HG03066 (cell line): ENCODE measurements around the gene CPLX1.
"Not testable (repeated sequence)": the region's sequence is repeated elsewhere in the genome, so short reads cannot be mapped to it uniquely, and the experiment has no call there.

Experiments
- ATAC-seq: cut with Tn5 transposase; IDR thresholded peaks from one replicate; pipeline ENCODE4 v1.9.1; 2021; ENCODE audit warnings: low read depth; ENCODE audit not compliant: unreplicated experiment

The CPLX1 gene

DNA sequence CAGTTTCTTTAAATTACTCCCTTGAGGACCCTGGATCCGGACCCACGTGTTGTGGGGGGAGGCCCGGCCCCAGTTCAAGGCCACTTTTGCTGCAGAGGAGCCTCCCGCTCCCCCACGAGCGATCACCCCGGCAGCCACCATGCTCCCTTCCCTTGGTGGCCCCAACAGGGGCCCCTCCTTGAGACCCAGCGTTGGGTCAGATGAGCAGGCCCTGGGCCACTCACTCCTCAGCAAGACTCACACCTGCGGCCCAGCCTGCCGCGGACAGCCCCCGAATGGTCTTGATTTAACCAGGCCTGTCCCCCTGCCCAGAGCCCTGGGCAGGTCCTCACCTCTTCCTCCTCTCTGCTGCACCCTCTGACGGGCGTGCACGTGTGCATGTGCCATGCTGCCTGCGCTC is 4.3 kb downstream of the CPLX1 start:
- no peak for ATAC-seq

DNA sequence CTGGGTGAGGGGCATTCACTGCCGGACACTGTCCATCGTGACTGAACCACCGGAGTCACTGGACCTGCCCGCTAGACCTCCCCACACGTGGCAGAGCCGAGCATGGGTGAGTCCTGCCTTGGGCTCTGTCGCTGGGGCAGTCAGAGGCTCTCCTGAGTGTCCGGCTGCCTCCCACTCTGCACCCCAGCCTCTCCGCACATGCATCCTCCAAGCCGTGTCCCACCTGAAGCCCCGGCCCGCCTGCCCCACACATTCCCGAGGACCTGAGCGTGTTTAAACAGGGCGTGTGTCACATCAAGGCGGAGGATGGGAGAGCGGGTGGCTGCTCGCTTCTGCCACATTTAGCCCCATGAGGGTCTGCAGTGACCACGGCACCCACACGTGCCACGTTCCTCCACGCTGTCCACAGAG is 4.7 kb downstream of the CPLX1 start:
- no peak for ATAC-seq

DNA sequence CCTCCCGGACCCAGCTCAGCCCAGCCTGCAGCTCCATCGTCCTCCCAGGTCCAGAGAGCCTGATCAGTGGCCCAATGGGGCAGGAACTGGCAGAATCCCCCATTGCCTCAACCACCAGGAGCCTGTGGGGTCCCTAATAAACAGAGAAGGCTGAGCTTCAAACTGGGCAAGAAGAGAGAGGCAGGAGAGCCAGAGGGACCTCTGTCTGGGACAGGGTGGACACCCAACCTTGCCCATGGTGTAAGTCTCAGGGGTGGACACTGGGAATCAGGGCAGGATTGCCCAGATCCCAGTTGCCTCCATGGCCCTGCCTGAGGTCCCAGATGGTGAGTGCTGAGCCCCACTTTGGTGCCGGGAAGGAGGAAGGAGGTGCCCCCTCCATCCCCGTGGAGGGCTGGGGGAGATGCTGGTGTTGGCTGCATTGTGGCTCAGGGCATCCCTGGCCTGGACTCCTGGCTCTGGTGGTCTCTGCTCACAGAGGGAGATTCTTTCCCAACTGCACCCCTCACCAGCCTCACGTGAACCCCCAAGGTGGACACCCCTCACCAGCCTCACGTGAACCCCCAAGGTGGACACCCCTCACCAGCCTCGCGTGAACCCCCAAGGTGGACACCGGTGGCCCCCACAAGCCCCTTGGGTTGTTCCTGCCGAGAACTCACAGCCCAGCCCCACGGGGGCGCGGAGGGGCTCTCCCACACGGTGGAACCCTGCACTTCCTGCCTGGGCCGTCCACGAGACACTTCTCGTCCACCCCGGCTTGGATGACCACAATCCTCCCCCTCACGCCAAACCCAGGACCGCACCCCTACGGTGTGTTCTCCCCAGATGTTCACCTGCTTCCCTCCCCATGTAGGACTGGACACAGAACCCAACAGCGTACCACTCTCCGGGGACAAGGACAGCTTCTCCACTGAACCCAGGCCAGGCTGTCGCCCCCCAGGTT is 5.4 kb downstream of the CPLX1 start:
- no peak for ATAC-seq

DNA sequence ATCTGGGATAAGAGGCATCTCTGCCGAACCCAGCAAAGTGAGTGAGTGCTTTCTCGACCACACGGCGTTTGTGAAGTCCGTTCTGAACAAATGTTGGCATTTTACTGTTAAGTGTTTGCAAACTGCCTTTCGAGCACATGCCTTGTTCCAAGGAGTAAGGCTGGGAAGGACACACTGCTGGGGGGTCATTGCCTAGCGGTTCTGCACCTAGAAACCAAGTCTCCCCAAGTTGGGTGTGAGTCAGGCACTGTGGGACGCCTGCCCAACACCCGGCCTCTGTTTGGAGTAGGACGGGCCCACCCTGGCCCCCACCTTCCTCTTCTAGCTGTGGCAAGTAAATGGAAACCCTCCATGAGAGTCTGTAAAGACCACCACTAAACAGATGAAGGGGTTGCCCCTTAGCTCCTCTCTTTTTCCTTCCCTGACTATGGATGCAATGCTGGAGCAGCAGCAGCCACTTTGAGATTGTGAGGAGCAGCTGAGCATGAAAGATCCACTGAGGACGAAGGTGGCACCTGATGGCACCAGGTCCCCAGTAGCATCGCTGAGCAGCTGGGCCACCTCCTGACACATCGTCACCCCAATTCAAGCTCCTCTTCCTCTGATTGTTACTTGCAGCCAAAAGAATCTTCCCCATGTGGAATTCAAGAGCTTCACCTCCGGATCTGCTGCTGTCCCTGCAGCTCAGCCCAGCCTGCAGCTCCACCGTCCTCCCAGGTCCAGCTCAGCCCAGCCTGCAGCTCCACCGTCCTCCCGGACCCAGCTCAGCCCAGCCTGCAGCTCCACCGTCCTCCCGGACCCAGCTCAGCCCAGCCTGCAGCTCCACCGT is 6.3 kb downstream of the CPLX1 start:
- no peak for ATAC-seq

DNA sequence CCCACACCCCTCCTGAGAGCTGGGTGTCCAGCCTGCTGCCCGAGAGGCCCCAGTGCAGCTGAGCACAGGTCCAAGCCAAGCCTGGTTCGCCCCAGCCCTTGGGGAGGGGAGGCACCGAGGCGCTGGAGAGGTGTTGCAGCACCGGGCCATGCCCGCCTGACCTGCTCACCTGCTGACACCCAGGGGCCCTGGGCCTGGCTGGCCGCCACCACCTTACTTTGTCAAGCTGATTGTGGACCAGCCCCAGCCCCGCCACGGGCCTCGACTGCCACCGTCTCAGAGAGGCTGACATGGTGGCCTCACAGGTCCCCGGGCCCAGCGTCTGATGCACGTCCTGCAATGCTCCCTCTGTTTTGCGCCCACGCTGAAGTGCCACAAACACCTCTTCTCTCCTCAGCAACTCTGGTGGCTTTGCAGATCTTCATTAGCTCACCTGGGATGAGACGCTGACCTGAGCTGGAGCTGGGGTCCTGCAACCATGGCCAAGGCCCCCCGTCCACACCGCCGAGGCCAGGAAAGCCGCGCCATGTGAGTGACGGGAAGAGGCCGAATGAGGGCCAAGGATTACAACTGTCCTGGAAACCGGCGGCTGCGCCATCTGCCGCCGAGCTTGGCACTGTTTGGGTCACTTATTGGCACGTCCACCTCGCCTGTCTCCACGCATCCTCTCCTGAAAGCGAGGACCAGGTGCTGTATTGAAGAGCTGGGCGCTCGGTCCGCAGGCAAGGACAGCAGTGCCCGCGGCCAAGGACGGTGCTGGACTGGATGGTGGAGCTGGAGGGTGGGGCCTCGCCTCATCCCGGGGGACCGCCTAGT is 7.6 kb downstream of the CPLX1 start:
- ATAC-seq: no peak

DNA sequence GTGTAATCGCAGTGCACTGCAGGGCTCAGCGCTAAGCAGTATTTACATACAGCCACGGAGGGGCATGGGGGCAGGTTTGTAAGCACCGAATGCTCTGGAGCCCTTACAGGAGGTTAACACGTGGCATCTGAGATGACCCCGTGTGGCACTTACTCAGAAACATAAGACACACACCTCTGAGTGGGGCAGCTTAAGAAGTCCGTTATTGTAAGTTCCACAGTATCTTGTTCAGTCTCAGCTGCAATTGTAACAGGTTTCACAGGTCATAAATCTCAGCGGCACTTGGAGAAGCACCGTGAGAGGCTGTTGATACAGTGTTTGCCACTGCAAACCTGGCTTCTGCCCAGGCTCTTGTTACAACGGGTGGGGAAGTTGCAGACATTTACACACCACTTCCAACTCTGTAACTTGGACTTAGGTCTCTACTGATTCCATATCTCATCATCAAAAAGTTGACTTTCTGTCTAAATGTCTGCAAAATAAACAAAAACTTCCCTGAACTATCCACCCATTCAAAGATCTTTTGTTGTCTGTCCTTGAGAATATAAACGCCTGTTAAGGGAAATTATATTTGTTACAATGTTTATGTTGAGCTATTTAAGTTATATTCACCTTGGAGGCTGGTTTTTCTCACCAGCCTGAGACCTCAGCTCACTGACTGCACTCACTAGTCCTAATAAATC is 10.3 kb downstream of the CPLX1 start:
- ATAC-seq: no peak

DNA sequence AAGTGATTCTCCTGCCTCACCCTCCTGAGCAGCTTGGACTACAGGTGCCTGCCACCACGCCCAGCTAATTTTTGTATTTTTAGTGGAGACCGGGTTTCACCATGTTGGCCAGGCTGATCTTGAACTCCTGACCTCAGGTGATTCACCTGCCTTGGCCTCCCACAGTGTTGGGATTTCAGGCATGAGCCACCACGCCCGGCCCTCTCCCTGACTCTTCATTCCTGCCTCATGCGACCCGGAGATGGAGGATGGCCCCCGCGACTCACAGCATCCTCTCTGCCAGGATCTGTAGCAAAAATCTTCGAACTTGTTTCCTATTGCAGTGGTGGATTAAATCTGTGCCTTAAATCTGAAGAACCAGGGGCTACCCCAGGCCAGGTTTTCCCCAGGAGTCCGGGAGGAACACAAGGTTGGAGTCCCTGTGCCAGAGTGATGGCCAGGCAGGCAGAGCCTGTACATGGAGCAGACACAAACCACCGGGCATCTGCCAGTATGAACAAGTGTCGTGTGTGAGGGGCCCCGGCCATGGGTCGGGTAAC is 11.5 kb downstream of the CPLX1 start:
- no peak for ATAC-seq

DNA sequence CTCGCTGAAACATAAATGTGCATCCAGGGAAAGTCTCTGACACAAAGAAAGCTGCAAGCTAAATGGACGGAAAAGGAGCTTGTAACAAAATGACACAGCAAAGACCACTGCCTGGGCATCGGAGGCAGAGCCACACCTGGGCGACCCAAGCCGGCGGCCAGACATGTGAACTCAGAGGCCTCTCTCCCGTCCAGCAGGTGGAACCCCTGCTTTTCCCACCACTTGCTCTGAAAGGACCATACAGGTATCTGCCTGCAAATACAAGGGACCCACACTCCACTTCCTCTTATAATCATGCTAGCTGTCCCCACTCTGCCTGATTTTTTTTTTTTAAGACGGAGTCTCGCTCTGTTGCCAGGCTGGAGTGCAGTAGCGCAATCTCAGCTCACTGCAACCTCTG is 12.0 kb downstream of the CPLX1 start:
- ATAC-seq: no peak

DNA sequence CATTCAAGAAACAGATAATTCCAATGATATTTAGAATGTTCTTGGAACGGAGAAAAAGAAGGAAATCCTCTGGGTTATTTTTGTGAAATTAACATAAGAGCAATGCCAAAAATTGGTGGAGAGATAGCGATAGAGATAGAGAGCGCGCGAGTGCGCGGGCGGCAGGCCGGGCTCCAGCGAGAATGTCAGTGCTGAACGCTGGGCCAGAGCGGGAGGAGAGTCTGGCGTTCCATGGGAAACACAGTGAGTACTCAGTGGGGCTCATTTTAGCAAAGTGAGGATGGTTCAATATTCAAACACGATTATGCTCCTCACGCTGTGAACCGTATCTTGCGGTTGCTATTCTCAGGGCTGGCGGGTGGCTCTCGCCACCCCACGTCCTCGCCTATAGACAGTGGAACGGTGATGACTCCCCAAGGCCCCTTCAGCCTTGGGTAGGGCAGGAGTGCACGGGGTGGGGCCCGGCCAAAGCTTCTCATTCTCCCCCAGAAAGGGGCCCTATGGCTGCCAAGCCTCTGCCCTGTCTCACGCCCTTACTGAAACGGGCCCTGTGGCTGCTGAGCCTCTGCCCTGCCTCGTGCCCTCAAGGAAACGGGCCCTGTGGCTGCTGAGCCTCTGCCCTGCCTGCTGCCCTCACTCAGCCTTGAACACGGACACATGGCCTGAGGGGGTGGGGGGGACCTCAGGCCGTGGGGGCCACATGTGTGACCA is 16.9 kb downstream of the CPLX1 start:
- ATAC-seq: no peak

DNA sequence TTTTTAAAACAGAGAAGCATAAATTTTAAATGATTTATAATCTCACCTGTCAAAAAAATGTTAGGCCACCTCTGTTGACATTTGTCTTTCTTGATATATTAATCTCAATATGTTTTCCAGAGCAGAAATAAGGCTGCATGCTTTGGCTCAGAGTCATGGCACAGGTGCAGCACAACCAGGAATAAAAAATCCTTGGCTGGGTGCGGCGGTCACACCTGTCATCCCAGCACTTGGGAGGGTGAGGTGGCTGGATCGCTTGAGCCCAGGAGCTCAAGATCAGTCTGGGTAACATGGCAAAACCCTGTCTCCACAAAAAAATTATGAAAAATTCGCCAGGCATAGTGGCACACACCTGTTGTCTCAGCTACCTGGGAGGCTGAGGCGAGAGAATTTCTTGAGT is 18.1 kb downstream of the CPLX1 start:
- no peak for ATAC-seq

DNA sequence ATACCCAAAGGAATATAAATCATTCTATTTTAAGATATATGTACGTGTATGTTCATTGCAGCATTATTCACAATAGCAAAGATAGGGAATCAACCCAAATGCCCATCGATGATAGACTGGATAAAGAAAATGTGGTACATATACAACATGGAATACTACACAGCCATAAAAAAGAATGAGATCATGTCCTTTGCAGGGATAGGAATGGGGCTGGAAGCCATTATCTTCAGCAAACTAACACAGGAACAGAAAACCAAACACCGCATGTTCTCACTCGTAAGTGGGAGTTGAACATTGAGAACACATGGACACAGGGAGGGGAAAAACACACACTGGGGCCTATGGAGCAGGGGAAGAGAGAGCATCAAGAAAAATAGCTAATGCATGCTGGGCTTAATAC is 18.9 kb downstream of the CPLX1 start:
- ATAC-seq: not testable (repeated sequence)

DNA sequence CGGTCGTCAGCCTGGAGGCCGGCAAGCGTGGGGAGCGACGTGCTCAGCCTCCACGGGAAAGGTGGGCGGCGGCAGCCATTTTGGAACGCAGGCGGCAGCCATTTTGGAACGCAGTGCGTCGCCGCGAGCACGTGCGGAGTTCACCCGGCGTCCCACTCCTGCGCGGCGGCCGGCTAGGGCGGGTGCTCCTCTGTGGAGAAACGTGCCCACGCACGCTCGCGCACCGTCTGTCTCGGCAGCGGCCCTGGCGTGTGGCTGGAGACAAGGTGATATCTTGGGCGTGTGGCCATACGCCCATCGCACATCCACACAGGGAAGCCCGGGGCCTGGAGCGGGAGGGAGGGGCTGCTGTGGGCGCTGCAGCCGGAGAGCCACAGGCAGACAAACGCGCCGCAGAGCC is 21.1 kb downstream of the CPLX1 start:
- no peak for ATAC-seq

DNA sequence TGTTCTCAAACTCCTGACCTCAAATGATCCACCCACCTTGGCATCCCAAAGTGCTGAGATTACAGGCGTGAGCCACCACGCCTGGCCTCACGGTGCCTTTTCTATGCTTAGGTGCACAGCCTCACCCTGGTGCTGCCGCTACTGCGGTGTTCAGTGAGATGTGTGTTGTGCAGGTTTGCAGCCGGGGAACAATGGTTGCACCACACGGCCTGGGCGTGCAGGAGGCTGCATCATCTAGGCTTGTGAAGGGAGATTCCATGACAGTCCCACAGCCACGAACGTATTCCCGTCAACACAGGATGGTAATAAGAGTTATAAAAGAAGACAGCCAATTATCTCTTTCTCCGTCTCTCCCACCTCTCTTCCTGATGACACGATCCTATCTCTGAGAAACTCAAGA is 22.0 kb downstream of the CPLX1 start:
- no peak for ATAC-seq

DNA sequence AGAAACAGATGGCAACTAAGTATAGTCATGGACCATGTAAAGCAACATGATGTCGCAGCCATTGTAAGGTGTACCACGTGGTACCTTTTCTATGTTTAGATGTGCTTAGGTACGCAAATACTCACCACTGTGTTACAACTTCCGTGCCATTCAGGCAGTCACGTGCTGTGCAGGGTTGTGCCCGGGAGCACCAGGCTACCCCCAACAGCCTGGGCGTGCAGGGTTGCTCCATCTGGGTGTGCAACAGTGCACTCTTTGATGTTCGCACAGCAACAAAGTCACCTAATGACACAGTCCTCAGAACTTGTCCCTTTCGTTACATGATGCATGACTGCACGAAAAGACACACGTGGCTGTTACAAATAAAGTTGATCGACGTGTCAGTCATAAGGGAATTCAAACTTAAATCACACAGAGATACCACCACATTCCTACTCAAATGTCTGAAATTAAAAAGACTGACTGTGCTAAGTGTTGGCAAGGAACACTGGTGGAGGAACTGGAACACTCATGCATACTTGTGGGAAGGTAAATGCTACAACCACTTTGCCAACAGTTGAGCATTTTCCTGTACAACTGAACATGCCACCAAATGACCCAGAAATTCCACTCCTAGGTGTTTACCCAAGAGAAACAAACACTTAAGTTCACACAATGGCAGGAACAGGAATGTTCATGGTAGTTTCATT is 24.3 kb downstream of the CPLX1 start:
- ATAC-seq: no peak

DNA sequence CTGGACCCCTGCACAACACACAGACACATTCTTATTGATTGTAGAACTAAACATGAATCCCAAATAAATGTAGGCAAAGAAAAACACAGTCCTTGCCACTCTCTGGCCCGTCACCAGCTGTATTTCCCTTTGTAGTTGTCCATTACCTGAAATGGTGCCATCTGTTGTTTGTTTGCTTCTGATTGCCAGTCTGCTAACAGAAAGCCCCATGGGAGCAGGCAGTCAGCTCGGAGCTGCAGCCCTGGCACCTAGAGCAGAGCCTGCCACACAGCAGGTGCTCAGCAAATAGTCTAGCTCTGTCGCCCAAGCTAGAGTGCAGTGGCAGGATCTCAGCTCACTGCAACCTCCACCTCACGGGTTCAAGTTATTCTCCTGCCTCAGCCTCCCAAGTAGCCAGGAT is 28.9 kb downstream of the CPLX1 start:
- ATAC-seq: no peak

DNA sequence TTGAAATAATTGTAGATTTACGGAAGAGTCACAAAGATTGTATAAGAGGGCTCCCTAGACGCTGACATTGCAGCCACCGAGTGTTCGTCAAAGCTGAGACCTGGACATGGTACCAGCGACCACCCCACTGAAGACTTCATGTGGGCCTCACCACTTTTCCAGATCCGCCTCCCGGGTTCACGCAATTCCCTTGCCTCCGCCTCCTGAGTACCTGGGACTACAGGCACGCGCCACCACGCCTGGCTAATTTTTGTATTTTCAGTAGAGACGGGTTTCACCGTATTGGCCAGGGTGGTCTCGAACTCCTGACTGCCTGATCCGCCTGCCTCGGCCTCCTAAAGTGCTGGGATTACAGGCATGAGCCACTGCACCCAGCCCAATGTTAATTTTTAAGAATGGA is 29.7 kb downstream of the CPLX1 start:
- ATAC-seq: no peak

DNA sequence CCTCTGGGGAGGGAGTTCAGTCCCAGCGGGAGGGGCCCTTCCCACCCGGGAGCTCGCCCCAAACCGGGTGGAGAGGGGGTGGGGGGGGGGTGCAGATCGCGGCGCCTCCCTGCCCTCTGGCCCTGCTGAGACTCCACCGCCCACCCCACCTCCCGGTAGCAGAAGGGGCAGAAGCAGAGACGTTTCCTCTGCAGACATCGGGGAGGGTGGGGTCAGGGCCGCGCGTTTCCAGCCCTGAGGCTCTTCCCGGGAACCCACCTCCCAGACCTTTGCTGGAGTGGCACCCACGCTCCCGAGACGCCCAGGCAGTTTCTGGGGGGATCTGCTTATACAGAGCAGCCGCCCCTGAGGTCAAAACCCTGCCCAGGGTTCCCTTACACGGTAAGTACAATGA is 30.2 kb downstream of the CPLX1 start:
- ATAC-seq: no peak

DNA sequence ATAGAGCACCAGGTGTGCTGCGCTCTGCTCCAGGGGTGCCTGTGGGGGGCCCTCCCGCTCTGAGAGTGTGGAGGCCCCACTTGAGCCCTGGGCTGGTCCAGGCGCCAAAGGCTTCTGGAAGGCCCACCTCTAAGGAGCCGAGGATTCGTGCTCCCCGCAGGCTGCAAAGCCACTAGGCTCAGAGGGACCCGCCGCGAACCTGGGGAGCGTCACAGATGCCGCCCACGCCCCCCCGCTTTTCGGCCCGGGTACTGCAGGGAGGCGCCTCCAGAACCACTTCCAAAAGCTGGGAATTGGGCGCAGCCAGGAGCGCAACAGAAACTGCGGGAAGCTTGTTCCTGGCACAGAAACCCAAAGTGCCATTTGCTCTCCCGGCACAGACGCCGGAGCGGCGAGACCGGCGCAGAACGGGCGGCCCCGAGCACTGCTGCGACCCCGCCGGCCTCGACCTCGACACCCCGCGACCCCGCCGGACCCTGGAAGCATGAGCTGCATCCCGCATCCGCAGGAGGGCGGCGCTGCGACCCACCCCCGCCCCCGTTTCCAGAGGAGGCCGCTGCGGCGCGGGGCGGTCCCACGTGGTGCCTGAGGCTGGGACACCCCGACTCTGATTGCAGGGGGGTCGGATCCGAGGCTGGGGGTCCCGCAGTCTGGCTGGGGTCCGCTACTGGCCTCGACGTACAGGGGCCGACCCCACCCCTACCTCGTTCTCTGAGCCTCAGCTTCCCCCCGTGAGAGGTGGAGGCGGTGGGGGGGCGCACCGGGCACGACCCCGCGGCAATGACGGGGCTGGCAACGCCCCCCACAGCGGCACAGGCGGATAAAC is 30.8 kb downstream of the CPLX1 start:
- no peak for ATAC-seq
